GM12872 (cell line): ENCODE data around the gene CRB3.

ENCODE experiments used
- CTCF ChIP-seq: IDR thresholded peaks from 3 replicates; pipeline ENCODE4 v1.5.1; 2011; ENCODE audit warnings: low read depth, mild to moderate bottlenecking, low read length, moderate library complexity; ENCODE audit not compliant: insufficient read depth

The CRB3 gene

GRCh38 chr19:6476155-6476895 lies 12.3 kb downstream of the CRB3 start:
- no peak for TF ChIP-seq CTCF

GRCh38 chr19:6476896-6477431 lies 12.9 kb downstream of the CRB3 start:
- no peak for TF ChIP-seq CTCF

- TF ChIP-seq CTCF = no peak
Measured at GRCh38 chr19:6478815-6479214, 14.7 kb downstream of the CRB3 start.

- no peak for TF ChIP-seq CTCF
Measured at GRCh38 chr19:6479836-6480398, 15.8 kb downstream of the CRB3 start.

- no peak for TF ChIP-seq CTCF
Measured at GRCh38 chr19:6480848-6481415, 16.9 kb downstream of the CRB3 start.

GRCh38 chr19:6481541-6482342 lies 17.7 kb downstream of the CRB3 start, which contains the start of gene DENND1C:
TSS of gene DENND1C (minus strand) at chr19:6481787. CDS start at chr19:6481695, 92 bp downstream.
- TF ChIP-seq CTCF = peak; percentile 65

- no peak for TF ChIP-seq CTCF
Measured at GRCh38 chr19:6482343-6482686, 18.2 kb downstream of the CRB3 start.
